Activated T-helper 9 cell treated with anti-CD3 and anti-CD28 coated beads, Interleukin-2, amount 50 U/mL, for 16 hours (primary cell): Measurements from ENCODE around the gene DMTF1.

ENCODE experiments used
- DNase-seq: peaks from one replicate; pipeline ENCODE4 v3.0.0-alpha.2; 2020; ENCODE audit warnings: low read depth

DMTF1 gene

GRCh38 chr7:87146740-87147386 lies 5.4 kb upstream of the DMTF1 start:
- no peak for DNase-seq

- DNase-seq: no peak
Measured at GRCh38 chr7:87147500-87147899, 4.8 kb upstream of the DMTF1 start.

GRCh38 chr7:87148332-87148955 lies 3.8 kb upstream of the DMTF1 start:
- DNase-seq: no peak

GRCh38 chr7:87151002-87151728 lies 1.1 kb upstream of the DMTF1 start:
- no peak for DNase-seq

- no peak for DNase-seq
Measured at GRCh38 chr7:87151729-87152111, 533 bp upstream of the DMTF1 start.

GRCh38 chr7:87152897-87153641 lies 816 bp downstream of the DMTF1 start:
- peak; percentile 4 for DNase-seq

GRCh38 chr7:87154166-87154565 lies 1.9 kb downstream of the DMTF1 start:
- DNase-seq: no peak

GRCh38 chr7:87154569-87154968 lies 2.3 kb downstream of the DMTF1 start:
- DNase-seq: no peak

GRCh38 chr7:87155788-87156187 lies 3.5 kb downstream of the DMTF1 start:
- no peak for DNase-seq

GRCh38 chr7:87156709-87157108 lies 4.5 kb downstream of the DMTF1 start:
- DNase-seq: no peak

- no peak for DNase-seq
Measured at GRCh38 chr7:87159538-87159937, 7.3 kb downstream of the DMTF1 start.

GRCh38 chr7:87164433-87164832 lies 12.2 kb downstream of the DMTF1 start:
- DNase-seq: no peak

- DNase-seq: no peak
Measured at GRCh38 chr7:87170828-87171227, 18.6 kb downstream of the DMTF1 start.

GRCh38 chr7:87171282-87171934 lies 19.2 kb downstream of the DMTF1 start:
- no peak for DNase-seq

- no peak for DNase-seq
Measured at GRCh38 chr7:87173471-87173870, 21.2 kb downstream of the DMTF1 start.

GRCh38 chr7:87178320-87178719 lies 26.1 kb downstream of the DMTF1 start:
- DNase-seq: no peak

- DNase-seq: no peak
Measured at GRCh38 chr7:87179180-87179579, 26.9 kb downstream of the DMTF1 start.

GRCh38 chr7:87187120-87187519 lies 34.9 kb downstream of the DMTF1 start:
- DNase-seq: no peak

- DNase-seq: no peak
Measured at GRCh38 chr7:87188930-87189329, 36.7 kb downstream of the DMTF1 start.

- DNase-seq: no peak
Measured at GRCh38 chr7:87190783-87191182, 38.5 kb downstream of the DMTF1 start.

- no peak for DNase-seq
Measured at GRCh38 chr7:87192784-87193487, 40.7 kb downstream of the DMTF1 start.

GRCh38 chr7:87193912-87194311 lies 41.7 kb downstream of the DMTF1 start:
- DNase-seq: no peak
